NCI-H1105 treated with DMSO at 0.1 percent for 48 hours (cell line): ENCODE results near the gene ATXN2L.
"Not testable (repeated sequence)": the region's sequence is repeated elsewhere in the genome, so short reads cannot be mapped to it uniquely, and the experiment has no call there.

ENCODE experiments used
- DNase-seq: peaks from one replicate; lab custom pipeline; 2025; lab: John Stamatoyannopoulos, UW

Gene ATXN2L

GRCh38 chr16:28872952-28873351 lies 50.2 kb downstream of the ATXN2L start:
- DNase-seq, result no peak

- no peak for DNase-seq
Observed at GRCh38 chr16:28873543-28874201, 50.9 kb downstream of the ATXN2L start.

GRCh38 chr16:28874406-28874805 lies 51.6 kb downstream of the ATXN2L start:
- no peak for DNase-seq

GRCh38 chr16:28875134-28876018 lies 52.6 kb downstream of the ATXN2L start:
- DNase-seq, result no peak

GRCh38 chr16:28876019-28876659 lies 53.3 kb downstream of the ATXN2L start:
- no peak for DNase-seq

GRCh38 chr16:28876973-28877654 lies 54.3 kb downstream of the ATXN2L start:
- no peak for DNase-seq

- no peak for DNase-seq
Observed at GRCh38 chr16:28877655-28878000, 54.8 kb downstream of the ATXN2L start.

GRCh38 chr16:28878083-28878926 lies 55.5 kb downstream of the ATXN2L start, which contains the start of gene ATP2A1:
Gene ATP2A1 (plus strand): TSS chr16:28878488. CDS start chr16:28878672, 184 bp downstream.
- no peak for DNase-seq

- DNase-seq, result no peak
Observed at GRCh38 chr16:28879261-28879840, 56.6 kb downstream of the ATXN2L start.

- peak; percentile 81 for DNase-seq
Observed at GRCh38 chr16:28879841-28880588, 57.2 kb downstream of the ATXN2L start.

- no peak for DNase-seq
Observed at GRCh38 chr16:28880589-28880915, 57.8 kb downstream of the ATXN2L start.

GRCh38 chr16:28880955-28881354 lies 58.2 kb downstream of the ATXN2L start:
- DNase-seq, result no peak

- not testable (repeated sequence) for DNase-seq
Observed at GRCh38 chr16:28881565-28881964, 58.8 kb downstream of the ATXN2L start.

GRCh38 chr16:28882551-28883160 lies 59.9 kb downstream of the ATXN2L start:
- DNase-seq, result no peak

GRCh38 chr16:28883221-28883996 lies 60.6 kb downstream of the ATXN2L start:
- DNase-seq, result no peak

- DNase-seq, result no peak
Observed at GRCh38 chr16:28884045-28884444, 61.2 kb downstream of the ATXN2L start.
